Fibroblast of skin of abdomen (primary cell): ENCODE results near the gene ZBTB7A.

Source experiments
- DNase-seq: peaks from one replicate; pipeline ENCODE4 v3.0.0-alpha.2; 2013

ZBTB7A gene

GRCh38 chr19:4067396-4068046 is 822 bp upstream of the ZBTB7A start:
- DNase-seq, result no peak

- DNase-seq, result no peak
These were observed 508 bp downstream of the ZBTB7A start for GRCh38 chr19:4066176-4066606.

DNA sequence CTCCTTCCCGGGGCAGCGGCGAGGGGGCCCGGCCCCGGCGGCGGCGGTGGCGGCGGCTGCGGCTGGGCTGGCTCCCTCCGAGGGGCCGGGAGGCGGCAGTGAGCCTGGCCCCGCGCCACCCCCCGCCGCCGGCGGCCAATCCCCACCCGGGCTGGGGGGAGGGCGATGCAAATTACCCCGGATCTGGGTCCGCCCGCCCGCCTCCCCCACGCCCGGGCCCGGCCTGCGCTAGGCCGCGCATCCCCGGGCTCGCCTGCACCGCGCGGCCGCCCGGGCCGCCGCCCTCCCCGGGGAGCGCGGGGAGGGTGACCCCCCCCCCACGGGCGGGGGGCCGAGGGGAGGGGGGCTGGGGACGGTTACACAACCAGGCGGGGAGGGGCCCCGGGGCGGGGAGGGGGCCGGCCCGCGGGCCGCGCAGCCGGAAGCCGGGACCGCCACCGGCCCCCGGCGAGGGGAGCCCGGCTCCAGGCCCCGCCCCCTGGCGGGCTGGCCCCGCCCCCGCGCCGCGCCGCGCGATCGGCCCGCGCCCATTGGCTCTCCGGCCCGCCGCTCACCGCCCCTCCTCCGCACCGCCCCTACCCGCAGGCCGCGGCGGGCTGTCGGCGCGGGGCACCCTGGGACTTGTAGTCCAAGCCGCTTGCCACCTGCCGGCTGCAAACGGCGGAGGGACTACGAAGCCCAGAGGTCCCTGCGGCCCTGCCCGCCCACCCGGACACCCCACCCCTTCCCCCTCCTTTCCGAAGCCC is 1.1 kb downstream of the ZBTB7A start:
- peak; percentile 99 for DNase-seq

DNA sequence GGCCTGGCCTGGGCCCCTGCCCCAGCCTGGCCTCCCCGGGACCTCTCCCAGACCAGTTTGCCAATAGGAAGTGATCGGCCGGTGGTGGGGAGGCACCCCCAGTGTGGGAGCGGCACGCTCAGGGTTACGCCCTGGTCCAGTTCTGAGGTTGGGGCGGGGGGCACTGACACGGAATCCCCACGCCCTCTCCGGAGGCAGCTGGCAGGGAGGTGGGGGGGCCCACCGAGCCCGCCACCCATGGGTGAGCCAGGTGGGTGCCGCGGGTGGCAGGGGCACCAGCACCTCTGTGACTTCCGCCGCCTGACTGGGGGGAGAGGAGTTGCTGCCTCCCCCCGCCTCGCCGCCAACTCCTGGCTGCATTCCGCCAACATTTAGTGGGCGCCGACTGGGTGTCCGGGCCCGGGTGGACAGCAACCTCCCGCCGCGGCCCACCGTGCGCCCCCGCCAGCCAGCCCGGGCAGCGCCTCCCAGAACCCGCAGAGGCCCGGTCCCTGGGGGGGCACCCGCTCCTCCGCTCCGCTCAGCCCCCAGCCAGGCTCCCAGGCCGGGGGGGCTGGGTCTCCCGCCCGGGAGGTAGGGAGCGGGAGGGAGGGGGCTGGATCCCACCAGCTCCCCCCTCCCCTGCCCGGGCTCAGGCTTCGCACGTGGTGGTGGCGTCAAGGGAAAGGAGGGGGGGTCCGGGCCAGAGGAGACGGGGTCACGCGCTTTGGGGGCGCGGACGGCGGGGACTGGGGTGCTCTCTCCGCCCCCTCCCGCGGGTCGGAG is 2.0 kb downstream of the ZBTB7A start:
- DNase-seq, result peak; percentile 37

GRCh38 chr19:4064149-4064495 is 2.6 kb downstream of the ZBTB7A start:
- DNase-seq, result no peak

DNA sequence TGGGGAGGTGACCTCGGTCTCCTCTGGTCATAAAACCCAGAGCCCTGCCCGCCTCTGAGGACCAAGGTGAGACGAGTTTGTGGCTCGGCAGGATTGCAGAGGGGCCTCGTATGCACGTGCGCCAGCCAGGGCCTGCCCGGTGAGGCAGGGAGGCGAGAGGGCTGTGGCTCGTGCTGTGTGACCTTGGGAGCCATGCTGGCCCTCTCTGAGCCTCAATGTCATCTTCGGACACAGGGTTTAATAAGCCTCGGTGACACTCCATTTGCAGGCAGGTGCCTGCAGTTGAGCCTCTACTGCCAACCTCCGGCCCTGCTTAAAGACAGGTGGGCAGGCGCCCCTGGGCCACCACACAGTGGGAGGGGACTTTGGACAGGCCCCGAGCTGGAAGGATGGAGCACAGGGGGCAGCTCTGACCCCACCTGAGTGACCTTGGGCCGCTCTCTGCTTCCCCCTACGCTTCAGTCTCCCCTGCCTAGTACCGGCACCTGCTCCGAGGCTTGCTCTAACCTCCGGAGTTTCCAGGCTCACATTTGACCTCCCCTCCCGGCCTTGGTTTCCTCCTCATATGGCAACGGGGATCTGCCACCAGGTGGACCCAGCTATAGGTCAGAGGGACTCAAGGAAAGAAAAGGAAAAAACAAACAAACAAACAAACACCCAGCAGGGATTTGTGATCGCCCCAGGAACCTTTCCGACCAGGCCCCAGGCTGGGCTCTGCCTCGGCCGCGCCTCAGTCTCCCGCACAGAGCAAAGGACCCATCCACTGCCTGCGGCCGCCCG is 3.1 kb downstream of the ZBTB7A start:
- no peak for DNase-seq

- DNase-seq, result no peak
These were observed 4.0 kb downstream of the ZBTB7A start for GRCh38 chr19:4062419-4063368.

DNA sequence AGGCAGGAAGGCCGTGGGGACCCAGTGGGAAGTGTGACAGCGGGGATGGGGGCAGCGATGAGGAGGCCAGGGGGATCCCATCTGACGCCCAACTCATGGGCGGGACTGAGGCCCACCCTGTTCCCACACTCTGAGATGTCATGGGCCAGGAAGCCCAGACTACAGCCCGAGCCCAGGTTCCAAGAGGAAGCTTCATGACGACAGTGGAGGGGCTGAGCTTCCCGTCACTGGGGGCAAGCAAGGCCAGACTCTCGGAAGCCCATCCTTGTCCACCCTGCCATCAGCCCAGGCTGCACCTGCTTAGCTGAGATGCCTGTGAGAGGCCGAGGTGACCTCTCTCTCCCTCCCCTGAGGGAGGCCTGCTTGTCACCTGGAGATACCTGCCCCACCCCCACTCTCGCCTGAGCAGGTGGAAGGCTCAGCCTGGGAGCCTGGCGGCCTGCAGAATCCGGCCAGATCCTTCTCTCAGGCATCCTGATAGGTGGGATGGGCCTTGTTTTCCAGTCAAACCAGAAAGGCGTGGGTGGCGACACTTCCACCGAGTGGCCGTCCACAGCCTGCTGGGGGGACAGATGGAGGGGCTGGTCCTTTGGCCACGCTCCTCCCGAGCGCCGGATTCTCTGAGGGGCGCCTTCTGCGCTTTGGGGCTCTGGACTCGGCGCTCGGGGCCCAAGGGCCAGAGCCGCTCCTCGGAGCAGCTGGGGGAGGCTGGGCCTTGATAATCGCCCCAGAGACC is 4.8 kb downstream of the ZBTB7A start:
- no peak for DNase-seq

DNA sequence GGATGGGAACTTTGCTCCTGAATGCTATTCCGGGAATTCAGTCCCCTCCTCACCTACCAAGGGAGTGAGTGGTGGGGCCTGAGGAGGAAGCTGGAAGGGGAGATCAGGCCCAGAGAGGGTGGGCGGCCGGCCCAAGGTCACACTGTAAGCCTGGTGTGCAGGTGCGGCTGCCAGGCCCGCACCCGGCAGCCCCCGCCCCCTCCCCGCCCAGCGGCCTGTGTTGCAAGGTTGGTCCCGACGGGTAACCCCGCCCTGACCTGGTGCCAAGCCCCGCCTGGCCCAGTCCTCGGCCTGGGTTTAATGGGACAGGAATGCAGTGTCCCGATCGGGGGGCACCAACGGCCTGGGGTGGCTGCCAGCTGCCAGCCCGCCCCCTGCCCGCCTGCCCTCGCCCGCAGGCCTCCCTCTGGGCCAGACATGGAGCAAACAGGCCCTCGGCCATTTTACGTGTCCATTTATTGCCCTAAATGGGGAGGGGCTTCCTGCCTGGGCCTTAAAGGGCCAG is 5.5 kb downstream of the ZBTB7A start:
- DNase-seq, result no peak

- no peak for DNase-seq
These were observed 6.0 kb downstream of the ZBTB7A start for GRCh38 chr19:4060621-4061177.

DNA sequence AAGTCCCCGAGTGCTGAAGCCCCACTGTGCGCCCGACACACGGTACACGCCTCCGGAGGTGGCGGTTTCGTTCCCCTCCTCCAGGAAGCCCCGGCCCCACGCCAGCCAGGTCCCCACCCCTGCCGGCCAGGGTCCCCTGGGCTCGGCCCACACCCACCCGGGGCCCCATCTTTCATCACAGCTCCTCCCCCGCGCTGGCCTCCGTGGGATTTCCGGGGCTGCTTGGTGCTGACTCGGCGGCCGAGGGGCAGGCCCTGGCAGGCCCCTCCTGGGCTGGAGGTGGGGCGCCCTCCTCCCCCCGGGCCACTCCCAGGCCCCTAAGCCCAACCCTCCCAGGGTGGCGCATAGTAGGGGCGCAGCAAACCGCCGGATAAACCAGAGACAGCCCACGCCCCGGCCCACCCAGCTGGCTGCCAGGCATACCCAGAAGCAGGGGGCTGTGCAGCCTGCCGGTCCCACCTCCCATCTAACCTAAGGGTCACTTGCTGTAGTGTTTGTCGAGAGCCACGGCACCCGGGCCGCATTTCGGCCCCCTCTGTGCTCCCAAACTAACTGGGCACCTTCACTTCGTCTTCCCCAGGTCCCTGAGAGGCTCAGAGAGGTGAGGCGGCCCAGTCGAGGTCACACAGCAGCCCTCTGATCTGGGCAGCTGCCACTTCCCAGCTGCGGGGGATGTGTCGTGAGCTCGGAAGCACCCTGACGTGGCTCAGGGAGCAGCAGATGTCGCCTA is 6.6 kb downstream of the ZBTB7A start:
- no peak for DNase-seq

DNA sequence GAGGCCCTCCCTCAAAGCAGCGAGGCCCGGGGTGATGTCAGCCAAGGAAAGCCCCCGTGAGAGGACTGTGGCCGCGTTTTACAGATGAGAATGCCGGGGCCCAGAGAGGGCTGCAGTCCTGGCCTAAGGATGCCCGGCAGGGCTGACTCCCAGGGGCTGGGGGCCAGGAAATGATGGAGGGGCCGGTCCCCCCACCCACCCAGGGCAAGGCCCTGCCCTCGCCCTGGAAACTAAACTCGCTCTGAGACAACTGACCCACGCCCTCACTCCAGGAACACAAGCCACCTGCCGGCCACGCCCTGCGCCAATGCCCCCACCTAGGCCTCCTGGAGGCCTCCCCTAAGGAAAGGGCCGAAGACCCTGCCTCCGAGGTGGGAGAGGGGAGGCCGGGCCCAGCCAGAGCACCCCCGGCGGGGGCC is 7.2 kb downstream of the ZBTB7A start:
- DNase-seq, result no peak

- no peak for DNase-seq
These were observed 7.8 kb downstream of the ZBTB7A start for GRCh38 chr19:4058693-4059452.

- DNase-seq, result peak; percentile 78
These were observed 8.6 kb downstream of the ZBTB7A start for GRCh38 chr19:4057931-4058692.

DNA sequence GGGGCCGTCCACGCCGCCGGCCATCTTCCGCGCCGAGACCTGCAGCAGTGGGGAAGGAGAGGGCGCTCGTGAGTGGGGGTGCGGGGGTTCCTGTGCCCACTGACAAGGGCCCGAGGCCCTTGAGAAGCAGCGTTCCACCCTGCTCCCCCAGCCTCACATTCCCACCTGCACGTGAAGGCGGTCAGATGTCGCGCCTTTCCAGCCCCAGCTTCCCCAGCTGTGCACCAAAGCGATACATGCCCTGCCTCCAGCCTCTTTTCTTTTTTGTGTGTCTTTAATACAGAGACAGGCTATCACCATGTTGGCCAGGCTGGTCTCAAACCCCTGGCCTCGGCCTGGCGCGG is 11.5 kb downstream of the ZBTB7A start:
- no peak for DNase-seq

DNA sequence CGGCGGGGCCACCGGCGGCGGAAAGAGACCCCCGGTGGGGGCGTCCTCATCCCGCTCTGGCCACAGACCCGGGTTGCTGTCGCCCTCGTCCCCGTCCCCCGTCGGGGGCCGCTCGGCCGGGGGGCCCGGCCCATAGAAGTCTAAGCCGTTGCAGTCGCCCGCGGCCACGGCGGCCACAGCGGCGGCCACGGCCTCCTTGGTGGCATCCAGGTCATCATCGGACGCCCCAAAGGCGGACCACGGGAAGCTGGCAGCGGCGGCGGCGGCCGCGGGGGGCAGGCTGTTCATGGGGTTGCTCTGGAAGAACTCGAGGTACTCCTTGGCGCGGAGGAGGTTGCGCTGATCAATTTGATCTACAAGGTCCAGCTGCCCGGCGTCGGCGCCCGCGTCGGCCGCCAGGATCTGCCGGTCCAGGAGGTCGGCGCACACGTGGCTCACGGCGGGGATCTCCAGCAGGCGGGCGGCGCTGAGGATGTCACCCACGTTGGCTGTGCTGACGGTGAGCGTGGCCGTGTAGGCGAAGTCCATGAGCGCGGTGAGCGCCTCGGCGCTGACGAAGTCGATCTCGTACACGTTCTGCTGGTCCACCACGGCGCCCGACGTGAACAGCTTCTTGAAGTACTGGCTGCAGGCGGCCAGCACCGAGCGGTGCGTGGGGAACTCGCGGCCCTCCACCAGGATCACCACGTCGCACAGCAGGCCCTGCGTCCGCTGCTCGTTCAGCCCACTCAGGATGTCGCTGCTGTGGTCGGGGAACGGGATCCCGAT is 12.1 kb downstream of the ZBTB7A start:
- DNase-seq, result no peak
